NB4 (cell line): Measurements from ENCODE around the gene LMNA.

Source experiments
- DNase-seq: peaks from one replicate; pipeline ENCODE4 v3.0.0; 2010; ENCODE audit warnings: low read depth
- H3K4me3 ChIP-seq: one replicate; pipeline ENCODE4 v1.5.1; 2011; ENCODE audit warnings: mild to moderate bottlenecking, low read depth, low read length, moderate library complexity
- CTCF ChIP-seq: IDR thresholded peaks from one replicate; pipeline ENCODE4 v1.5.1; 2012; ENCODE audit warnings: low read depth, low read length
- MAX ChIP-seq: IDR thresholded peaks from 2 replicates; pipeline ENCODE4 v1.6.1; 2011; ENCODE audit warnings: low read depth, low read length
- MYC ChIP-seq: IDR thresholded peaks from 2 replicates; pipeline ENCODE4 v1.6.1; 2011; ENCODE audit warnings: low read depth, low read length
- POLR2A ChIP-seq: IDR thresholded peaks from 2 replicates; pipeline ENCODE4 v1.6.1; 2011; ENCODE audit warnings: mild to moderate bottlenecking; ENCODE audit not compliant: insufficient read length; ENCODE audit errors: extremely low read depth

The LMNA gene

GRCh38 chr1:156080863-156081179, 33.7 kb upstream of the LMNA start:
- no peak for TF ChIP-seq MAX
- TF ChIP-seq MYC: no peak
- no peak for TF ChIP-seq CTCF
- no peak for TF ChIP-seq POLR2A
- no peak overlapping the region for H3K4me3 ChIP-seq
- no peak for DNase-seq

GRCh38 chr1:156081180-156081916, 33.2 kb upstream of the LMNA start:
- no peak for TF ChIP-seq MAX
- no peak for TF ChIP-seq MYC
- no peak for TF ChIP-seq CTCF
- no peak for TF ChIP-seq POLR2A
- DNase-seq: no peak

GRCh38 chr1:156081917-156082308, 32.6 kb upstream of the LMNA start:
- H3K4me3 ChIP-seq: peak overlapping the region; percentile 69
- TF ChIP-seq MAX (no peak), CTCF (no peak), MYC (no peak), POLR2A (no peak)
- no peak for DNase-seq

More at GRCh38 chr1:156081180-156081916, 33.2 kb upstream of the LMNA start:
- H3K4me3 ChIP-seq: no peak overlapping the region

GRCh38 chr1:156082309-156083091, 32.0 kb upstream of the LMNA start, which contains the start of gene MEX3A:
MEX3A (minus strand) TSS chr1:156082465; CDS start chr1:156081998, 467 bp downstream.
- H3K4me3 ChIP-seq: peak within 1 kb of the TSS; percentile 69
- TF ChIP-seq MYC (peak; percentile 59; the same call in 1 of the 2 replicates), POLR2A (no peak), MAX (peak; percentile 56; the same call in 1 of the 2 replicates), CTCF (peak; percentile 3)
- peak; percentile 73 for DNase-seq

- H3K4me3 ChIP-seq: no peak overlapping the region
- TF ChIP-seq CTCF: no peak
- no peak for TF ChIP-seq MYC
- no peak for TF ChIP-seq MAX
- no peak for TF ChIP-seq POLR2A
- no peak for DNase-seq
These were observed 30.4 kb upstream of the LMNA start for GRCh38 chr1:156083800-156084790.
